HG03558 (cell line): ENCODE data around the gene OBP2B.
"Not testable (repeated sequence)": the region's sequence is repeated elsewhere in the genome, so short reads cannot be mapped to it uniquely, and the experiment has no call there.

ENCODE experiments used
- ATAC-seq: cut with Tn5 transposase; IDR thresholded peaks from one replicate; pipeline ENCODE4 v1.9.1; 2021; ENCODE audit warnings: moderate number of reproducible peaks; ENCODE audit not compliant: unreplicated experiment; ENCODE audit errors: extremely low read depth

Gene OBP2B

GRCh38 chr9:133169687-133170086 is 39.4 kb downstream of the OBP2B start:
- not testable (repeated sequence) for ATAC-seq

- no peak for ATAC-seq
These were observed 39.9 kb downstream of the OBP2B start for GRCh38 chr9:133169102-133169501.

- no peak for ATAC-seq
These were observed 40.6 kb downstream of the OBP2B start for GRCh38 chr9:133168432-133168831.

GRCh38 chr9:133167769-133168168 is 41.3 kb downstream of the OBP2B start:
- ATAC-seq: no peak

- ATAC-seq: no peak
These were observed 41.8 kb downstream of the OBP2B start for GRCh38 chr9:133167096-133167730.

GRCh38 chr9:133166392-133166791 is 42.7 kb downstream of the OBP2B start:
- no peak for ATAC-seq

GRCh38 chr9:133165452-133165730 is 43.7 kb downstream of the OBP2B start:
- ATAC-seq: no peak

- ATAC-seq: no peak
These were observed 44.9 kb downstream of the OBP2B start for GRCh38 chr9:133164191-133164590.

- ATAC-seq: no peak
These were observed 45.4 kb downstream of the OBP2B start, which contains the start of gene GBGT1 for GRCh38 chr9:133163504-133164172. GBGT1 (minus strand) TSS chr9:133163914; CDS start chr9:133162412, 1,502 bp downstream.

GRCh38 chr9:133162861-133163503 is 46.1 kb downstream of the OBP2B start:
- ATAC-seq: no peak

GRCh38 chr9:133161547-133161950 is 47.5 kb downstream of the OBP2B start:
- no peak for ATAC-seq

- no peak for ATAC-seq
These were observed 48.1 kb downstream of the OBP2B start for GRCh38 chr9:133160742-133161546.

GRCh38 chr9:133158695-133159094 is 50.4 kb downstream of the OBP2B start:
- no peak for ATAC-seq
